Measurements from ENCODE around the gene IDH3A. TPM values are rescaled to one million over a fixed set of nuclear protein-coding genes. Genes with fewer than 3 reads are reported as not detected.
A peak's percentile ranks its signal among the peaks of the same experiment; 100 is the strongest.

IDH3A gene
- polyA plus RNA-seq, 2 of the 4 experiments (the other 2 are of a cell fraction), result 85.6 to 149 TPM

DNA sequence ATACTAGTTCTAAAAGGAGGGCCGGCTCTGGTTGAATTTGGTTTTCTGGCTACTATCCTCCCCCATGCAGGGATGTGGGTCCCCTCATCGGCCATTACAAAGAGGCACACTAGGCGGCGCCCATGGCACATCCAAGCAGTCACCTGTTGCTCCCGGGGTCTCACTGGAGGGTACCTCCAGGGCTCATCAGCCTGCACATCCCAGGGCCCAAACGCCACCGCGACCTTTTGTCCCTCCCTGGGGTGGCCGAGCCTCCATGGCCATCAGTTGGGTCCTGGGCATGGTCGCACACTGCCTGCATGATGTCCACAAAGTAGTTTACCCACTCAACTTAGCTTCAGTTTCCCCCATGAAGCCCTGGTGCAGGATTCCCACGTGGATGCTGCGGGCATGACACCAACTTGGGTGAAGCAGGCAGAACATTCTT, 28.3 kb downstream of the IDH3A start:
- H3K4me3 ChIP-seq, result no peak overlapping the region
- no peak overlapping the region for H3K27ac ChIP-seq
- H3K4me1 ChIP-seq, result no peaks in the 10 kb centered on the region
- H3K9me3 ChIP-seq, result no peaks in the 10 kb centered on the region
- POLR2A ChIA-PET, result no interaction called here
- CTCF ChIA-PET, result interaction anchor here (0.7 to 12.3 kb wide), 47 partner anchors 8 to 267 kb away, joined by 3 to 274 read pairs (median 6); partner anchors contain the start of genes ACSBG1, CIB2, DNAJA4 and IDH3A
- DNase-seq (ENCODE audit: low read depth in 1 of 2, low spot score in 1 of 2) (peak; percentile 44 to 61), ATAC-seq (peak; percentile 75 to 87), FAIRE-seq (no peak)
- TF ChIP-seq HOXA7 (CRISPR knock-in tag; IDR thresholded peaks at IDR 0.05) (no peak), POLR2A (IDR thresholded peaks at IDR 0.05; ENCODE audit: low read length) (no peak), EP300 (IDR thresholded peaks at IDR 0.05) (no peak), ELK1 (IDR thresholded peaks at IDR 0.05; ENCODE audit: low read depth, low read length) (no peak), ZNF302 (CRISPR knock-in tag; IDR thresholded peaks at IDR 0.05) (no peak), SMC3 (IDR thresholded peaks at IDR 0.05) (peak; percentile 96), CTCF (IDR thresholded peaks at IDR 0.05) (peak; percentile 93), KDM5A (IDR thresholded peaks at IDR 0.05) (no peak), RAD21 (conservative IDR thresholded peaks at IDR 0.05 in 1 of 2, IDR thresholded peaks at IDR 0.05 in 1 of 2) (peak; percentile 94 to 95), HES2 (IDR thresholded peaks at IDR 0.05) (no peak)
- no peak overlapping the region for H3K4me2 ChIP-seq
- 7% methylated on average over 12 of the region's 12 CpGs for whole genome bisulfite sequencing (ENCODE audit: missing lambda C conversion rate)

- H3K4me3 ChIP-seq, result no peak overlapping the region
- WGBS (ENCODE audit: missing lambda C conversion rate), result 46% methylated on average over 6 of the region's 6 CpGs
- no peak for FAIRE-seq
- H3K4me2 ChIP-seq, result no peak overlapping the region
- DNase-seq (ENCODE audit: low read depth in 1 of 2, low spot score in 1 of 2), result no peak
- H3K9me3 ChIP-seq, result no peaks in the 10 kb centered on the region
- H3K4me1 ChIP-seq, result no peaks in the 10 kb centered on the region
- TF ChIP-seq GATA3 (IDR thresholded peaks at IDR 0.05; ENCODE audit: borderline replicate concordance) (no peak), FOSL2 (IDR thresholded peaks at IDR 0.05) (no peak), FOSL2 (CRISPR knock-in tag; IDR thresholded peaks at IDR 0.05) (no peak), EP300 (IDR thresholded peaks at IDR 0.05) (no peak), HOXB5 (CRISPR knock-in tag; IDR thresholded peaks at IDR 0.05) (no peak), SREBF2 (IDR thresholded peaks at IDR 0.05) (no peak), KDM1A (IDR thresholded peaks at IDR 0.05; ENCODE audit: low read depth) (no peak)
- ATAC-seq, result no peak
- H3K27ac ChIP-seq, result no peak overlapping the region
- ChIA-PET CTCF (interaction anchor here (0.7 to 12.3 kb wide), 40 partner anchors 8 to 266 kb away, joined by 3 to 274 read pairs (median 6); partner anchors contain the start of genes ACSBG1, CIB2 and IDH3A), POLR2A (no interaction called here)
Measured at GRCh38 chr15:78178064-78178463, 28.9 kb downstream of the IDH3A start.

DNA sequence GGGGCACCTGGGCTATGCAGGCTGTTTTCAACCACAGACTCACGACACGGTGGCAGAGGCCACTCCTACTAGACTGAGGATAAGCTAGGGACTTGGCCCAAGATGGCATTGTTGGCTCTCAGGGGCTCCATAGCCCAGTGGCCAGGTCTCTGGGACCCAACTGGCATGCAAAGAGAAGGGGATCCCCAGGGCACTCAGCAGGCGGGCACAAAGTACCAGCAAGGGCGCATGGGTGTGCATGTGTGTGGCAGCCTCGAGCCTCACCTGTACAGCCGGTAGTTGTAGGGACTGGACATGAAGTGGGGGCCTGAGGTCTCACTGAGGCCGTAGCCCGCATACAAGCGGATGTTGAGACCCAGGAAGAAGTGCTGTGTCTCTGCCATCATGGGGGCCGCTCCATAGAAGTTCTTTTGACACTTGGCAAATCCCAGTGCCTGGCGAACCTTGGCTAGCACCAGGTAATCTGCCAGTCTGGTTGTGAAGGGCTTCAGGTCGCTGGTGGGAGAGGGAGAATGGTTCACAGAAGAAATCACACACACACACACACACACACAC, 30.2 kb downstream of the IDH3A start:
- no peaks in the 10 kb centered on the region for H3K9me3 ChIP-seq

More for the DNA sequence above, 30.2 kb downstream of the IDH3A start:
- Histone ChIP-seq H3K4me1 (no peaks in the 10 kb centered on the region), H3K4me3 (no peak overlapping the region), H3K27ac (no peak overlapping the region), H3K4me2 (no peak overlapping the region)
- CTCF ChIA-PET, result interaction anchor here (1.0 to 12.3 kb wide), 8 partner anchors 10 to 75 kb away, joined by 3 to 274 read pairs (median 24); partner anchors contain the start of gene ACSBG1
- 66% methylated on average over 12 of the region's 12 CpGs for WGBS (ENCODE audit: missing lambda C conversion rate)
- no peak for ATAC-seq
- no peak for FAIRE-seq
- no peak for DNase-seq (ENCODE audit: low read depth in 1 of 2, low spot score in 1 of 2)
- POLR2A ChIA-PET, result no interaction called here
- TF ChIP-seq RFX5 (IDR thresholded peaks at IDR 0.05) (no peak), ZNF302 (CRISPR knock-in tag; IDR thresholded peaks at IDR 0.05) (no peak), JUNB (IDR thresholded peaks at IDR 0.05) (no peak), CTCF (IDR thresholded peaks at IDR 0.05) (no peak), NR3C1 (IDR thresholded peaks at IDR 0.05) (no peak), POLR2AphosphoS2 (conservative IDR thresholded peaks at IDR 0.05; ENCODE audit: low read length) (no peak)
- TF ChIP-seq, protein P1, sequence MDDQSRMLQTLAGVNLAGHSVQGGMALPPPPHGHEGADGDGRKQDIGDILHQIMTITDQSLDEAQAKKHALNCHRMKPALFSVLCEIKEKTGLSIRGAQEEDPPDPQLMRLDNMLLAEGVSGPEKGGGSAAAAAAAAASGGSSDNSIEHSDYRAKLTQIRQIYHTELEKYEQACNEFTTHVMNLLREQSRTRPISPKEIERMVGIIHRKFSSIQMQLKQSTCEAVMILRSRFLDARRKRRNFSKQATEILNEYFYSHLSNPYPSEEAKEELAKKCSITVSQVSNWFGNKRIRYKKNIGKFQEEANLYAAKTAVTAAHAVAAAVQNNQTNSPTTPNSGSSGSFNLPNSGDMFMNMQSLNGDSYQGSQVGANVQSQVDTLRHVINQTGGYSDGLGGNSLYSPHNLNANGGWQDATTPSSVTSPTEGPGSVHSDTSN (IDR thresholded peaks at IDR 0.05), result no peak
